GM21515 (cell line): Measurements from ENCODE around the gene CEBPE.

ENCODE experiments used
- ATAC-seq: cut with Tn5 transposase; IDR thresholded peaks from one replicate; pipeline ENCODE4 v1.9.1; 2021; ENCODE audit not compliant: unreplicated experiment

The CEBPE gene

GRCh38 chr14:23145794-23146350 lies 26.8 kb upstream of the CEBPE start:
- ATAC-seq: no peak

DNA sequence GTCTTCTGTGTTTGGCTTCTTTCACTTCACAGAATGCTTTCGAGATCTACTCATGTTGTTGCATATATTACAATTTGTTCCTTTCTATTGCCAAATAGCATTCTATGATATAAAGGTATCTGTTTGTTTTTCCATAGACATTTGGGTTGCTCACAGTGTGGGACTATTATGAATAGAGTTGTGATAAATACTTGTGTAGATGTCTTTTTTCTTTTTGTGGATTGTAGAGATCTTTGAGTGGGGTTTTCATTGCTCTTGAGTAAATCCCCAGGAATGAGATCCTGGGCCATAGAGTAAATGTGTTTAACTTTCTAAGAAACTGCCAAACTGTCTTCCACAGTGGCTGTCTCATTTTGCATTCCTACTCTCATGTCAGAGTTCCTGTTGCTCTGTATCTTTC lies 24.9 kb upstream of the CEBPE start:
- no peak for ATAC-seq

DNA sequence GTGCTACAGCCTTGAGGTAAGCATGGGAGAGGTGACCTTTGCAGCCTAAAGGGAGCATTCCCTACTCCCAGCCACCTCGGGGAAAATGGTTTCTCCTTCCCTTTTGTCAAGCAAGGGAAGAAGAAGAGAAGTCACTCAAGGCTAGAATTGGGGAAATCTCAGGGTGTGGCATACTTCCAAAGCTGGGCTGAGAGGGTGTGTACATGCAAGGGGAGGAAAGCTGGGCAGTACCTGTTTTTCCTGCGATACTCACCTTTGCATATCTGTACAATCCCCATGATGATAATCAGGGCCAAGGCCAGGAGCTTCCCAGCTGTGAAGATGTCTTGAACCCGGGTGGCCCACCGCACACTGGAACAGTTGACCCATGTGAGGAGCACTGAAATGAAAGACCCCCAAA lies 23.8 kb upstream of the CEBPE start:
- no peak for ATAC-seq

- ATAC-seq: no peak
Measured at GRCh38 chr14:23141706-23142444, 22.8 kb upstream of the CEBPE start.

- no peak for ATAC-seq
Measured at GRCh38 chr14:23140371-23140770, 21.3 kb upstream of the CEBPE start.

- ATAC-seq: no peak
Measured at GRCh38 chr14:23139874-23140273, 20.8 kb upstream of the CEBPE start.

GRCh38 chr14:23137813-23138535 lies 18.9 kb upstream of the CEBPE start:
- no peak for ATAC-seq

DNA sequence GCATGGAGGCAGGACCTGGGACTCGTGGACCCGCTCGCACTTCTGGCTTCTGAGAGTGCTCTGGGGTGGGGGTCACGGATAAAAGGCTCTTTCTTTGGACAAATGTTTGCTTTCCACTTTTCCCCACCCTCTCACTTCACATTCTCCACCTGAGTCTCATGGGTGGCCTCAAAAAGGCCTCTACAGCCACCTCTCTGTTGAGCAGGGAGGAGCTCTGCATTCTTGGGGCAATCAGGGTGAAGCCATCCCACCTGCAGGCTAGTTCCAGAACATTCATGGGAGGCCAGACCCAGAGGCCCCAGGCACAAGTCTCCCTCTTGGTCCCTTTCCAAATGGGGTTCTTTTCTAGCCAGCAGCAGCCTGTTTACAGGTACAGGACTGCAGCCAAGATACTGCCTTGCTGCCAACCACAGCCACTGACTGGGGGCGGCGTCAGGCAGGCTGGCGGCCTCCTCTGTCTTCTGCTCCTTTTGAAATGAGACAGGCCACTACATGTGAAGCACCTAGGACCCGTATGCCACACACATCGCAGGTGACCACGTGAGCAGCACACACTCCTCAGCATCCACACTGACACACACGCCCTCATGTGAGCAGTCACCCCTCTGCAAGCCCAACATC lies 18.2 kb upstream of the CEBPE start:
- ATAC-seq: no peak

GRCh38 chr14:23136566-23137133 lies 17.6 kb upstream of the CEBPE start:
- no peak for ATAC-seq

GRCh38 chr14:23132970-23133369 lies 13.9 kb upstream of the CEBPE start:
- ATAC-seq: no peak

DNA sequence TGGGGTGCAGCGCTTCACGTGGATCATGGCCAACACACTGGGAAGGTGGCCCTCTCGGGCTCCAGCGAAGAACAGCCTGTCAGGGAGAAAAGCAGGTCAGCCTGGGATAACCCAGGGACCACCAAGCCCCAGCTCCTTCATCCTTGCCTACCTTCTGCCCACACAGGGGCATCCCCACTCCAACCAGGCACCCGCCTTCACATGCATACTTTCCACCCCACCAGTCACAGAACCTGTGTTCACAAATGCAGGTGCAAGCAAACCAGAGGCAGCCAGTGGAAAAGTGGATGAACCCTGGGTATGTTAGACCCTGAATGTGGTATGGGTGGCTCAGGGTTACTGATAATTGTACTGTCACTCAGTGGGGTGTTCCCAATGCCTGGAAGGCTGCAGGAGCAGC lies 12.4 kb upstream of the CEBPE start:
- ATAC-seq: no peak

- no peak for ATAC-seq
Measured at GRCh38 chr14:23130871-23131270, 11.8 kb upstream of the CEBPE start.

DNA sequence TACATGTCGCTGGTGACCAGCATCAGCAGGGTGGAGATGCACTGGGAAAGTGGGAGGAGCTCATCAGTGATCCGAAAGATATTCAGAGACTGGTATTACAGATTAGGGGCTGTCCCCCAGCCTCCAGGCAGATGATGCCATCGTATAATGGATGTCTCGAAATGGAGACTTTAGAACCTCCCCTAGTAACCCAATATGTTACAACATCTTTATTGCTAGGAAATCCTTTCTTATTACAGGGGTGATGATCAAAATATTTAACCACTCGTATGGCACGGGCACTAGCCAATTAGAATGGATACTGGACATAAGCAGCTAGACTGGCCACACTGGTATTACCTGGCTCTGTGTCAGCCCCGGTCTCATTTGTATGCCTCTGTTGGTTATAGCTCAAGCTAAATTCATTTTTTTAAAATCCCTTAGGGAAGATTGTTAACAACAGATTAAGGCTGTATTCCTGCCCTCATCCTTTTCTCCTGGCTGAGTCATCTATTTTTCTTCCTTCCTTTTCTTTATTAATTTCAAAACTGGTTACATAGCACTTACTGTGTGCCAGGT lies 10.8 kb upstream of the CEBPE start:
- no peak for ATAC-seq

DNA sequence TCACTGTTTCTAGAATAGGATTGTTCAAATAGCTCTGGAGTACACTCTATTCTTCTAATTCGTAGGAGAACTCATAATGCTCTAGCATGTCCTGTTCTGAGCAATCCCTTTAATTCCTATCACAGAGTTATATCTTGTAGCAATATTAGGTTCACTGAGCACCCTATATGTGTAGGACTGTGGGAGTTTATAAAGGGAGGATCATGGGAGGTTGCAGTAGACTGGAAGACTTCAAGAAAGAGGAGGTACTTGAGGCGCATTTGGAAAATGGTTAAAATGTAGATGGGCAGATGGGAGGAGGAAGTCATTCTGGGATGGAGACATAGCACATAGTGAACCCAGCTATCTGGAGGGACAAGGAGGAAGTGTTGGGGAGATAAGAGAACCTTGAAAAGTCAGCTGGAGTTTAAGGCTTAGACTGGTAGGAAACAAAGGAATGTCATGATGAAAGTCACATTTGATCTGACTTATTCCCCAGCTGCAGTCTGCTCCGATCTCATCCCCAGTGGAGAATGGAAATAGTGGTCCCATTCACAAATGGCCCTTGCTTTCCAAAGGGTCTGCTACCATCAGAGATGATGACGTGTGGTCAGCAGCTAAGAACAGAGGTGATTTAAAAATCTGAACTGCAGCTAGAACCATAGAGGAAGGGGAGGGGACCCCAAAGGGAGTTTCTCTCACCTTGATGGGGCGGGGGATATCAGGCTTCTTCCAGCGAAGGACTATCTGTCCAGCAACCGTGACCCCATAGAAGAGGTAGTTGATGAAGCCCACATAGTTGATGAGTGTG lies 10.1 kb upstream of the CEBPE start:
- ATAC-seq: no peak

DNA sequence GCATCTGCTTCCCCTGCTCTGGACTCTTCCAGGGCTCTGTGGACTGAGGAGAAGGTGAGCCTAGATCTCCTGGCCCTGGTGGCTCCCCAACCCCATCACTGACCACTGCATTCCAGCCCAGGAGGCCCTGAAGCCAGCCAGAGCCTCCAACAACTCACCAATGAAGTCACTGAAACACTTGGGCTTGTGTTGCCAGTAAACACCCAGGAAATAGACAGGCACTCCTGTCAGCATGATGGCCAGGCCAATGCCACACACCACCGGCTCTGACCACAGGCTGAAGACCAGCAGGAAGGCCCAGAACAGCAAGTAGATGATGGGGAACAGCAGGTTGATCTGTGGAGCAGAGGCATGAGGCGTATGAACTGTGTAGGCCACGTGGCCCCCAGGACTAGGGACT lies 8.8 kb upstream of the CEBPE start:
- no peak for ATAC-seq

DNA sequence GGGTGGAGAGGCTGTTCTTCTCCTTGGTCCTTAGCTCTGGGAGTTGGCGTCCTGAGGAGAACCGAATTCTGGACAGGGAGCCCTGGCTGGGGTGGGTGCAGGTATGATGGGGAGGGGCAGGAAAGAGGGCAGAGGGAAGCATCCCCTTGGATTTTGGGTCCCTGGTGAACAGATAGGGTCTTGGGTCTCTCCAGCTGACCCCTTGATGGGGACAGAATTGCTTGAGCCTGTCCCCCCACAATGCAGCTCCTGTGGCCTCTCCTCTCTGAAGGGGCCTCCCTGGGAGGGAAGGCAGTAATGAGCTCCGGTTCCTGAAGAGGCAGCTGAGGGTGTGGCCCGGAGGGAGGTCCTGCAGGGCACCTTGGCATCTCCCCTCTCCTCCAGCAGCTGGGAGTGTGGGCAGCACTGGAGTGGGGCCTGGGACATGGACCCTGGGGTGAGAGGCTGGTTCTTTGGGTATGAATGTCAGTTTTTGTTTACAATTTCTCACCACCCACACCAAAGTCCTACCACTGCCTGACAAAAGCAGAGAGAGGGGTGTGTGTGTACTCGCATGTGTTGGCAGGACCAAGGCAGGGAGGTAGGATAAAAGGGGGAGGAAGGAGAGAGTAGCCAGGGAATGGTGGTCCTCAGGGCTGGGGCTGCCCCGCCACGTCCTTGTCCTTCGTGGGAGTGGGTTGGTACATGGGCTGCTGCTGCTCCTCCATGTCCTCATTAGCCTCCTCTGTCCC lies 7.7 kb upstream of the CEBPE start:
- ATAC-seq: no peak

DNA sequence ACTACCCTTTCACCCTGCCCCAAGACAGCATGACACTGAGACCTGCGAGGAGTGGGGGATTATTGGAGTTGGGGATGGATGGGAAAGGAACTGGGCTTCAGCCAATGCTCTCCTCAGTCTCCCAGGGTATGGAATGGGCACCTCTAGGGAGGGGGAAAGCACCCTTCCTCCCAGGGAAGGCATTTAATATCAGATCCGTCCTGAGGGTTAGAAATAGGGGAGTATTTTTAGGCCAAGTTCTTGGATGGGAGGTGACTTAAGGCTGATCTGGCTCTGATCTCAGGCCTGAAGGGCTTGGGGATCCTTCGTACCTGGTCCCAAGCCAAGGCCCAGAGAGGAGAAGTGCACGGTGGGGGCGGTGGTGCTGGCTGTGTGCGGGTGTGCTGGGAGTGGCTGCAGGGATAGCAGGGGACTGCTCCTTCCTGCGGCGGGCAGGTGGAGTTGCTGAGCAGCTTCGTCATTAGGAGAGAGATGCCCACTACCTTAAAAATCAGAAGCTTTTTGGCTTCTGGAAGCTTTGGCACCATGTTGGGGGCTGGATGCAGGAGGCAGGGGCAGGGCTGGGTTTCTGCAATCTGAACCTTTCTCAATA lies 7.0 kb upstream of the CEBPE start:
- no peak for ATAC-seq

DNA sequence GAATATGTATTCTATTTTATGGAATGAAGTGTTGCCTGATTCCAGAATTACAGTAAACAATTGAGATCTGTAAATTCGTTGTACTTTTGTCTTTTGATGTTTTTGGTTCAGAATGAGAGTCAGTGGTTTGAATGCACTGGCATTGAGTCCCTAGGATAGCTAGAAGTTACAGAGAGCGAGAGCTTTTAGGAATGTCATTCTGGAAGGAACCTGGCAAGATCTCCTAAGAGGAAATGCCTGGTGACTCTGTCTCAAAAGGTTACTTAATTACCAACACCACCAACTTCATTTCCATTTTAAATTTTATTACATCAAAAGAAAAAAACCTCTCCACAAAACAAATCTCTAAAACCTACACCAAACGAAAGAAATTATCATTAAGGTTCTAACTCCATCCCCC lies 6.0 kb upstream of the CEBPE start:
- ATAC-seq: no peak

GRCh38 chr14:23124337-23124954 lies 5.4 kb upstream of the CEBPE start:
- no peak for ATAC-seq
